KOPT-K1 (cell line): Measurements from ENCODE around the gene ATG16L1.

Experiments used
- H3K27ac ChIP-seq: fragments of 200-600 bp; sonication (generic); 2 replicates; pipeline ENCODE4 v1.5.1; 2016; ENCODE audit warnings: antibody characterized with exemption, mild to moderate bottlenecking, low read depth, low read length; ENCODE audit not compliant: poor library complexity, severe bottlenecking
- H3K36me3 ChIP-seq: fragments of 200-600 bp; sonication (generic); 2 replicates; pipeline ENCODE4 v1.5.1; 2017; ENCODE audit warnings: antibody characterized with exemption, mild to moderate bottlenecking, low read length, moderate library complexity; ENCODE audit not compliant: insufficient read depth
- H3K9me3 ChIP-seq: fragments of 200-600 bp; sonication (generic); 2 replicates; pipeline ENCODE4 v1.5.1; 2017; ENCODE audit warnings: antibody characterized with exemption, low read length, mild to moderate bottlenecking; ENCODE audit not compliant: insufficient read depth, poor library complexity, severe bottlenecking

The ATG16L1 gene

DNA sequence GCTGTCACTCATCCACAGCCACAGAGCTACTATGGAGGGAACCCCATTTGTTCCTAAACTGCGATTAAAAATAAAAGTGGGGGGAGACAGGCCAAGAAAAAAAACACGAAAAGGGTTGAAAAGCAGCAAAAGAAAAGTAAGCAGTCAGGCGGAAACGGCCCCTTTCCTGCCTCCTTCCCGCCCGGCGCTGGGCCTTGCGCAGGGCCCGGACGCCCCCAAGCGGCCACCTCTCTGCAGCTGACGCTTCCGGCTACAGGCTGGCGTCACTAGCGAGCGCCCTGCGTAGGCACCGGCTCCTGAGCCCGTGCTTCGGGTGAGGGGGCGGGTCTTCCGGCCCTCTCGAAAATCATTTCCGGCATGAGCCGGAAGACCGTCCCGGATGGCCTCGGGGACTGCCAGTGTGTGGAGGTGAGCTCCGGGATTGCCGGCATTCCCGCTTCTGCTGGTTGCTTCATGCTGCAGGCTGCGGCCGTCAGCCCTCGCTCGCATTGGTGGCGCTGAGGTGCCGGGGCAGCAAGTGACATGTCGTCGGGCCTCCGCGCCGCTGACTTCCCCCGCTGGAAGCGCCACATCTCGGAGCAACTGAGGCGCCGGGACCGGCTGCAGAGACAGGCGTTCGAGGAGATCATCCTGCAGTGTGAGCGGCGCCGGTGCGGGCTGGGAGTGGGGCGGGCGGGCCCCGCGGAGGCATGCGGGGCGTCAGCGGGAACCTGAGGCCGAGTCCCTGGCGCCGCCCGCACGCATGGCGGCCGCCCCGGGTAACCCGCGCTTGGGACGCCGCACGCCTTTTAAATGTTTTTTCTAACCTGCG, at the start of gene ATG16L1:
Gene ATG16L1, plus strand, starts transcription at position 368 of the 811 bp plus-strand sequence. Its CDS starts 155 bp downstream, at position 523.
- no peaks in the 10 kb centered on the region for H3K9me3 ChIP-seq
- peaks cover 30% of the 10 kb centered on the region for H3K36me3 ChIP-seq
- peak within 1 kb of the TSS; percentile 92 for H3K27ac ChIP-seq

DNA sequence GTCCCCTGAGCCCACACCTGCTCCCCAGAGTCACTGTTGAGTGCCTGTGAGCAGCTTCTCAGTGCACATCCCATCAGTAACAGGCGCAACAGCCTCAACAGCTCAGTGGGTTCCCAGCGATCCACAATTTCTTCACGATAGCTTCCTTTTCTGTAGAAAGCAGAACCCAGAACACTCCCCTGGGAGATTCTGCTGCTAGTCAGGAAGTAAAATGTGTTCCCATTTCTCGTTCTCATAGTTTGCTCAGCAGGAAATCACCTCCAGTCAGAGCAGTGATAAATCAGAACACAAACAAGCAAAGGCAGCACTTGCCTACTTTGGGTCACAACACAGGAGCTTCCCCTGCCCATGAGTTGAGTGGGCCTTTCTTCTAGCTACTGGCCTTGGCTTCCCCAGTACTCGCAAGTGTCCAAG, 48.9 kb upstream of the ATG16L1 start:
- Histone ChIP-seq H3K36me3 (peaks cover 80% of the 10 kb centered on the region), H3K27ac (no peak overlapping the region), H3K9me3 (peaks cover 14% of the 10 kb centered on the region)

DNA sequence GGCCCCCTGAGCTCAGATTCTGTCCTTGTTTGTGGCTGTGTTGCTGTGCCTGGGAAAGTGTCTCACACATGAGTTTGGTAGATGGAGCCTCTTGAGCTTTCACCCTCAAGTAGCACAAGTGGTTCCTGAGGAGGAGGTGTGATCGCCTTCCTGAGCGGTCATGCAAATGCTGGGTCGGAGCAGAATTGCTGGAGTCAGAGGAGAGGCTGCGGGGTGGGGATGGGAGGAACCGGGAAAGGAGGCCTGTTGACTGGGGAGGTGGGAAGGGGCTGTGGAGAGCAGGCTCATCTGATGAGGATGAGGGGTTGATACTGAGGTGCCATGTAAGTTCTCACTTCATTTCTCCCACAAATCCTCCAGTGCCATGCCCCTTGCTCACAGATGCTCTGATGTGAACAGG, 48.4 kb upstream of the ATG16L1 start:
- Histone ChIP-seq H3K36me3 (peaks cover 80% of the 10 kb centered on the region), H3K27ac (no peak overlapping the region), H3K9me3 (peaks cover 14% of the 10 kb centered on the region)

DNA sequence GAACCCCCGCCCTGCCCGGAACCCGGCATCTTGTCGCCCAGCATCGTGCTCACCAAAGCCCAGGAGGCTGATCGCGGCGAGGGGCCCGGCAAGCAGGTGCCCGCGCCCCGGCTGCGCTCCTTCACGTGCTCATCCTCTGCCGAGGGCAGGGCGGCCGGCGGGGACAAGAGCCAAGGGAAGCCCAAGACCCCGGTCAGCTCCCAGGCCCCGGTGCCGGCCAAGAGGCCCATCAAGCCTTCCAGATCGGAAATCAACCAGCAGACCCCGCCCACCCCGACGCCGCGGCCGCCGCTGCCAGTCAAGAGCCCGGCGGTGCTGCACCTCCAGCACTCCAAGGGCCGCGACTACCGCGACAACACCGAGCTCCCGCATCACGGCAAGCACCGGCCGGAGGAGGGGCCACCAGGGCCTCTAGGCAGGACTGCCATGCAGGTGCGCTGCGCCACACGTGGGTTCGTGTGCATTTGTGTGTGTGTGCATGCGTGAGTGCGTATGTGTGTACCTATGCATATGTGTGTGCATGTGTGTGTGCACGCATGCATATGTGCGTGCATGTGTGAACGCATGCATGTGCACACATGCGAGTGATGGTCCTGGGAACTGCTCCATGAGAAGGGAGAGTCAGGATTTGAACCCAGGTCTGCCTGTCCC, 47.1 kb upstream of the ATG16L1 start:
- Histone ChIP-seq H3K27ac (no peak overlapping the region), H3K9me3 (peaks cover 14% of the 10 kb centered on the region), H3K36me3 (peaks cover 76% of the 10 kb centered on the region)

DNA sequence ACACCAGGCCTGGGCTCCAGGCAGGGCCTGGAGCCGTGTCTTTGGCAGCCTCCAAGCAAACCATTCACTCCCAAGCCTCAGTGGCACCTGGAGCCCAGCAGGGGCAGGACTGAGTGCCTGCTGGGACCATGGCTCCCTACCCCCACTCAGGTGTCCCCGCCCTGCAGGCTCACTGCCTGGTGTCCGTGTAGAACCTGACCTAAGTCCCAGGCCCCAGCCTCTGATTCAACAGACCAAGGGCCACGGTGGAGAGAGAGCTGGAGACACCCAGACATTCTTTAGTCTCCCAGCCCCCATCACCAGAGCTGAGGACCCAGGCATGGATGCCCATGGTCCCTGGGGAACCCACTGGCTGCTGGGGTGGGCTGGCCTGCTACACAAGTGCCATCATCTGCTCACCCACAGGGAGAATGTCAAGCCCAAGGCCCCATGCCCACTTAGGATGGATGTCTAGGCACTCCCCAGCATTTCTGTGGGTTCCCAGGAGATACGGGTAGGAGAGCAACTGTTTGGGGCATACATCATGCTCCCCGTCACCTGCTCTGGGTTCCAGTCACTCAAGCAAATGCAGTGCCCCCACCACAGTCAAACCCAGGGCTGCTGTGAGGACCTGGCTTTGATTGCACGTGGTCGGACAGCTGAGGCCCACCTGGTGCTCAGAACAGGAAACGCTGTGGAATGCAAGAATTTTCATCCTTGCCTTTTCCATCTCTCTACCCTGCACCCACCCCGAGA, 42.9 kb upstream of the ATG16L1 start:
- H3K36me3 ChIP-seq = peaks cover 46% of the 10 kb centered on the region
- no peaks in the 10 kb centered on the region for H3K9me3 ChIP-seq
- H3K27ac ChIP-seq = no peak overlapping the region

DNA sequence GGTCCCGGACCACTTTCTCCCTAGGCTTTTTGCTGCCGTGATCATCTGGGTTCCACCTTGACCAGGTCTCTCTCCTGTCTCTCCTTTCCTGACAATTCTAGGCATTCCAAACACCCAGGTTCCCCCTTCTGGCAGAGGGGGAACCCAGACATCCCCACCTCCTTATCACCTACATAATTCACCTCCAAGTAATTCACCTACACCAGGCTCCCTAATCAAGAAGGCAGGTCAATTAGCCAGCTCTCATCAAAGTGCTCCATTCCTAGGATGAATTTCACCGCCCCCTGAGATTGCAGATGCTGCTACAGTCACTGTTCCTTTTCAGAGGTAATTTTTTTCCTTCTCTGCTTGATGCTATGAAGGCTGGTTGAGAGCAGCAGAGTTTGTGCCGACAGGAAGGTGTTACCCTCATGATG, 42.3 kb upstream of the ATG16L1 start:
- Histone ChIP-seq H3K27ac (no peak overlapping the region), H3K36me3 (peaks cover 41% of the 10 kb centered on the region), H3K9me3 (no peaks in the 10 kb centered on the region)

DNA sequence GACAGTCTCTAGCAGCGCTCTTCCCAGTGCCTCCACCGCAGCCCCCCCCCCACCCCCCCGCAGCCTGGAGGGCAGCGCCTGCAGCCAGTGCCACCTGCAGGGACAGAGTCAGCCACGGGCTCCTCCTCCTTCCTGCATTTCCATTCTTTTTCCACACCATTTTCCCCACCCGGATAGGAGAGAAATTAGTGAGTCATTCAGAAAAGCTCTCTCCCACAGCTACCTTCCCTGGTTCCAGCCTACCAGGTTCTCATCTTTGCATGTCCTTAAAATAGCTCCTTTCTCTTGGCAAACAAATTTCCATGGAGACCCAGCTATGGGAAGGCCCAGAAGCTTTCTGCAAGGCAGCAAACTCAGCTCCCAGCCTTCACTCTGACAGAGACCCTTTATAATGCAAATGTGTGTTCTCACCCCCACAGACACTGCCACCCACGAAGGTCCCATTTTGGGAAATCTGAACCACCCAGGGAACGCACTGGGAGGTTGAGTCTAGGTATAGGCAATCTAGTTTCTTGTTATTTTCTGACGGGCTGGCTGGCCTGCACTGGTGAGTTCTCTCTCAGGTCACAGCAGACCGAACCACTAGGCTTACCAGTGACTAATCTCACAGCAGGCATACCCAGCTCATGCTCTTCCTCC, 41.8 kb upstream of the ATG16L1 start:
- no peaks in the 10 kb centered on the region for H3K9me3 ChIP-seq
- H3K27ac ChIP-seq = no peak overlapping the region
- H3K36me3 ChIP-seq = peaks cover 35% of the 10 kb centered on the region

DNA sequence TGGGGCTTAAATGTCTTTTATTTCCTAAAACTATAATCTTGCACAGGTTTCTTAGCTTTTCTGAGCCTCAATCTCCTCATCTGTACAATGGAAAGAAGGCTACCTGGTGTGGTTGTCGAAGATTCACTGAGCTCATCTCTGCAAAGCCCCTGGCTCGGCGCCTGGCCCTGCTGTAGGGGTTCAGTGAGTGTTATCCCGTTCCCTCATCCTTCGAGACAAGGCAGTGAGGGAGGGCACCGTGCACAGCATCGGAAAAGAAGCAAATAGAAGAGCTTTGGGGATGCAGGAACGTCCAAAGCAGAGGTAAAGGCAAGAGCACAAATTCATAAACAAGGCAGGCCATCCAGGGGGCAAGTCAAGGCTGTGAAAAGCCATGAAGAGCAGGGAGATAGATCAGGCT, 41.2 kb upstream of the ATG16L1 start:
- no peak overlapping the region for H3K27ac ChIP-seq
- H3K9me3 ChIP-seq = no peaks in the 10 kb centered on the region
- H3K36me3 ChIP-seq = peaks cover 31% of the 10 kb centered on the region

DNA sequence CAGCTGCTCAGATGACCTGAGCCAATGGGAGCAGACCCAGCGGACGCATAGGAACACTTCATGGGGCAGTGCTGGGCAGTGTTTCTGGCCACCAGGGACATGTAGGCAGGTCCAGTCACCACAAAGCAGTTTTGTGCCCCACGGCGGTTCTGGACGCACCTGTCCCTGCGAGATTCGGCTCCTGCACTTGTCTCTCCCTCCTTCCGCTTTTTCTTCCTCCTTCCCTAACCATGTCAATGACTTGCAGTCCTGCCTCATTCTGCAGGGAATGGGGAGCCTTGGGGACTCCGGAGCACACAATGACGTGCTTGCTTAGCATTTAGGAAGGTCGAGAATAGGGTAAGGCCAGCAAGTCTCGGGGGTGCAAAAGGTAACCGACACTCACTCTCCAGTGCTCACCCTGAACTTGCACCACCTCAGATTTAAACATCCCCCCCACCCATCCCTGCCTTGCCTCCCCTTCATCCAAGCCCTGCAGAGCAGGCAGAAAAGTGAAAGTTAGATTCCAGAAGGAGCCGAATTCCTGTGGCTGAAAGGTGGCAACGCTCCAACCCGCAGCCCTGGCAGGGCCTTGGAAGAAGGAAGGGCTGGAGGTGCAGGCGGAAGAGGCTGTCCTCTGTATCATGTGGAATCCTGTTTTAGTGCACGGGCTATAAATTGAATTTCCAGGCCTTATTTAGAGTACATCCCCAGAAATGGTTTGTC, 40.5 kb upstream of the ATG16L1 start:
- Histone ChIP-seq H3K9me3 (no peaks in the 10 kb centered on the region), H3K27ac (no peak overlapping the region), H3K36me3 (peaks cover 31% of the 10 kb centered on the region)

DNA sequence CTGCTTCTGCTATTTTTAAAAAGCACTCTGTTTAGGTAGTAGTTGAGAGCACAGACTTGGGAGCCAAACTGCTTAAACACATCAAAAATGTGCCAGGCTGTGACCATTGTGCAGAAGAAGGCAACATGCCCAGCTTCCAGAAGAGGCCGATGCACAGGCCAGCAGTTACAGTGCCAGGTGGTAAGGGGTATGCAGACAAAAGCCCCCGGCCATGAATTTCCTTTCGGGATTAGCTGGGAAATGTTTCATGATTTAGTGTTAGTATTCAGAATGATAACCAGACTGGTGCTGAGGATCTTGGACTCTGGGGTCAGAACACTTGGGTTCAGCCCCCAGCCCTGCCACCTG, 40.0 kb upstream of the ATG16L1 start:
- Histone ChIP-seq H3K36me3 (peaks cover 30% of the 10 kb centered on the region), H3K27ac (no peak overlapping the region), H3K9me3 (no peaks in the 10 kb centered on the region)

DNA sequence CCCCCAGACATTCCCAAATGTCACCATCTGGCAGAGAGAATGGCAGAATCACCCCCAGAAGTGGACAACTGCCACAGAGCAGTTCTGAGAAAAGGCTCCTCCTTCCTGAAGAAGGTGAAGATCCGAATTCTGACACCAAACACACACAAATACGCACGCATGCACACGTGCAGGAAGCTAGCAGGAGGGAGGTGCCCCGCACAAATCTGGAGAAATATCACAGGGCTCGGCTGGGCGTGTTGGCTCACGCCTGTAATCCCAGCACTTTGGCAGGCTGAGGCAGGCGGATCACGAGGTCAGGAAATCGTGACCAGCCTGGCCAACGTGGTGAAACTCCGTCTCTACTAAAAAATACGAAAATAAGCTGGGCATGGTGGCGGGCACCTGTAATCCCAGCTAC, 38.5 kb upstream of the ATG16L1 start:
- no peak overlapping the region for H3K27ac ChIP-seq
- H3K9me3 ChIP-seq = no peaks in the 10 kb centered on the region
- H3K36me3 ChIP-seq = peaks cover 15% of the 10 kb centered on the region

DNA sequence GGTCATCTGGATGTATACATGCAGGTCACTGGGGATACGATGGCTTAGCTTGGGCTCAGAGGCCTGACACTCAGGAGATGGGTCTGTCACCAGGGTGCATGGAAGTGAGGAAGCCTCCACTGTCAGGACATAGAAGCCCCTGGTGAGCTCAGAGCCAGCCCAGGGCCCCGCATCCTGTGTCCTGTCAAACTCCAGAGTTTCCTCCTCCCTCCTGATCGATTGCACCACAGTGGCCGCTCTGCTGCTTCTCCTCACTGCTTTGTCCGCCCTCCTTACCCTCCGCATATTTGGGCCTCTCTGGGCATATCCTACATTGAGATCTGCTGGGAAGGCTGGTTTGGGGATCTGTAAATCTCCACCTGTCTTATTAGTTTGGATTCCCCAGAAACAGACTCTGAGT, 37.5 kb upstream of the ATG16L1 start:
- Histone ChIP-seq H3K27ac (no peak overlapping the region), H3K36me3 (peaks cover 8% of the 10 kb centered on the region; the same call in 1 of the 2 replicates), H3K9me3 (no peaks in the 10 kb centered on the region)

DNA sequence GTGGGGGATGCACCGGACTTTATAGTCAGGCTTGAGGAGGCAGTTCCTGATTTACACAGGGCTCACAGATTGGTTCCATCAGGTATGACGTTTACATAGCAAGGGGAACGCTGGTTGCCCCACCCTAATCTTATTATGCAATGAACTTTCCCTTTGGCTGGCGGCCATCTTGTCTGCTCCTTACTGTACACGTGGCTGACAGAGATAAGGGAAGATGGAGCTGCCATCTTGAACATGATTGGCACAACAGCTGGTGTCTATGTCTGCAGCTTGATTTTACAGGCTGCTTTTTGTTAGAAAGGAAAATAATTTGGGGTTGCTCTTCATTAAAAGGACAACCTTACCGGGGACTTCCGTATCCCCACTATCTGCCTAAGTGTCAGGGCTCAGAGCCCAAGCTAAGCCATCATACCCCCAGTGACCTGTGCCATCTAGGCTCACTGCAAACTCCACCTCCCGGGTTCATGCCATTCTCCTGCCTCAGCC, 33.5 kb upstream of the ATG16L1 start:
- Histone ChIP-seq H3K27ac (no peak overlapping the region), H3K36me3 (0 out of 2 replicates have a peak, but pooled peaks cover under 1% of the 10 kb centered on the region), H3K9me3 (no peaks in the 10 kb centered on the region)

DNA sequence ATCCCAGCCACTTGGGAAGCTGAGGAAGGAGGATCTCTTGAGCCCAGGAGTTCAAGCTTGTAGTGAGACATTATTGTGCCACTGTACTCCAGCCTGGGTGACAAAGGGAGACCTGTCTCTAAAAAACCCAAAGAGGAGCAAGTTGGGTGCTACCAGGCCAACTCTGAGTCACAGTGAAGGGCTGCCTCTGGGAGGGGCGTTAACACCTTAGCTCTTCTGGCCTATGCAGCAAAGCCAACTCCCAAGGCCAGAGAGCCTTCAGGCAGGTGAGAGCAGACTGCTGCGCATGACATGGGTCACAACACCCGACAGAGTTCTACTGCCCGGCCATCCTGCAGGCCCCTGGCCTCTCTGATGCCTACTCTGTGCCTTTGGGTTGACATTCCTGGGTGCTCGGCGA, 32.6 kb upstream of the ATG16L1 start:
- Histone ChIP-seq H3K36me3 (no peaks in the 10 kb centered on the region), H3K9me3 (no peaks in the 10 kb centered on the region), H3K27ac (no peak overlapping the region)
